SH-SY5Y (cell line): ENCODE data around the gene AK8.

Experiments
- GATA2 ChIP-seq: IDR thresholded peaks from 2 replicates; pipeline ENCODE4 v1.6.1; 2011; ENCODE audit warnings: mild to moderate bottlenecking, low read depth, low read length
- GATA3 ChIP-seq: IDR thresholded peaks from 2 replicates; pipeline ENCODE4 v1.6.1; 2011; ENCODE audit warnings: low read depth, mild to moderate bottlenecking, low read length, moderate library complexity

DNA sequence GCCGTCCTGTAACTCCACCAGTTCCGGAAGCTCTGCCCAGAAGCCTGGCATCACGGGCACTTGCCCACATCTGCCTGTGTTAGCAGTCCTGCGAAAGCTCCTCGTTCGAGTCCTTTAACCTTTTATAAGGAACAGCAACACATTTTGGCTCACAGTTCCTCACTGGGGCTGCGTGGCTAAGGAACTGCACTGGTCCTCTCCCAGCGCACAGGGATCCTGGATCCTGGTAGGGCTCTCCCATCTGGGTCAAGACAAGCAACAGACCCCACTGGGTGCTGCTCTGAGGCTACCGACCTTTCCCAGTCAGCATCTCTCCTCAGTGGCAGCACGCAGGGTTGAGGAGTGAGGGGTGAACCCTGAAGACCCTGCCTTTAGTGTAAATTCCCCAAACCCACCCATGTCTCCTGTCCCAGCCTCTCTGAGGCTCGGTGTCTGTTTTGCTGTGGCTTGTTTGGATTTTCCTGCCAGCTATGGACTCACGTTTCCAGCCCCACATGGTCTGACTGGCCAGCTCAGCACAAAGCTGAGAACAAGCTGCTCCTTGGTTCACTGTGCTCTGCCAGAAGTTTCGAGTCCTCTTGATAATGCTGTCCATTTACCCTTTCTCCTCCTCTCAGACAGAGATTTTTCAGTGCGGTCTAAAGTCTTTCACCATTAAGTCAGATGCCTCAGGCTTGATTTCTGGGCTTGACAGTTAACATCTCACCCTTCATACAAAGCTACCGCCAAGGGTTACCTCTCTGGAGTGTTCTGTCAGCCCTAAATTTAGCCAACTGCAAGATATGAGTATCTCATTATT lies 80.0 kb downstream of the AK8 start:
- TF ChIP-seq GATA2, result no peak
- no peak for TF ChIP-seq GATA3
